PC-3 (cell line): ENCODE measurements around the gene LGALS7. TPM values are rescaled to one million over a fixed set of nuclear protein-coding genes. Genes with fewer than 3 reads are reported as not detected.
"Not testable (repeated sequence)": the region's sequence is repeated elsewhere in the genome, so short reads cannot be mapped to it uniquely, and the experiment has no call there.

Experiments used
- ATAC-seq: fragments of 200-7000 bp; cut with Tn5 transposase; 2 replicates; pipeline ENCODE4 v1.9.1; 2020; ENCODE audit warnings: mild to moderate bottlenecking, moderate library complexity
- Bru-seq: library from RNA; stranded (reverse); fragments of 400-500 nt; gene quantifications from one replicate; lab custom pipeline; 2021; lab: Mats Ljungman, UMichigan
- BruChase-seq, 2 experiments: library from RNA; stranded (reverse); fragments of 400-500 nt; gene quantifications; one replicate each; lab custom pipeline; 2021; lab: Mats Ljungman, UMichigan
- BruUV-seq: library from RNA; stranded (reverse); fragments of 400-500 nt; replicated peaks from 2 replicates; lab custom pipeline; 2021; lab: Mats Ljungman, UMichigan
- CTCF ChIA-PET: fragments of 300-600 bp; sonication (Branson Sonifier 250); formaldehyde crosslinking; loops from one replicate; lab custom pipeline; 2022; ENCODE audit warnings: antibody characterized with exemption; lab: Charles Lee
- POLR2A ChIA-PET: fragments of 300-600 bp; sonication (Branson Sonifier 250); formaldehyde crosslinking; loops from one replicate; lab custom pipeline; 2022; ENCODE audit warnings: antibody characterized with exemption; ENCODE audit not compliant: unreplicated experiment; lab: Charles Lee
- DNase-seq: peaks from one replicate; pipeline ENCODE4 v3.0.0-alpha.2; 2015
- H2AFZ ChIP-seq: fragments of 300-600 bp; sonication (generic); 2 replicates; pipeline ENCODE4 v1.6.0; 2016; ENCODE audit warnings: antibody characterized with exemption, low read length
- H3F3A ChIP-seq: fragments of 300-600 bp; sonication (generic); one replicate; pipeline ENCODE4 v1.6.0; 2017; ENCODE audit warnings: antibody characterized with exemption, low read length, control low read depth, mild to moderate bottlenecking; ENCODE audit not compliant: unreplicated experiment
- H3K27ac ChIP-seq: fragments of 300-600 bp; sonication (generic); 2 replicates; pipeline ENCODE4 v1.5.1; 2016; ENCODE audit warnings: mild to moderate bottlenecking, low read length
- H3K27me3 ChIP-seq: fragments of 300-600 bp; sonication (generic); 2 replicates; pipeline ENCODE4 v1.6.1; 2016; ENCODE audit warnings: low read length, mixed read lengths
- H3K36me3 ChIP-seq: fragments of 300-600 bp; sonication (generic); 2 replicates; pipeline ENCODE4 v1.6.1; 2016; ENCODE audit warnings: low read depth, mixed run types, low read length, mixed read lengths
- H3K4me1 ChIP-seq: fragments of 300-600 bp; sonication (generic); 2 replicates; pipeline ENCODE4 v1.5.1; 2016; ENCODE audit warnings: low read length; ENCODE audit not compliant: insufficient read depth
- H3K4me2 ChIP-seq: fragments of 300-600 bp; sonication (generic); 2 replicates; pipeline ENCODE4 v1.6.0; 2016; ENCODE audit warnings: low read length
- H3K4me3 ChIP-seq: fragments of 300-600 bp; sonication (generic); 2 replicates; pipeline ENCODE4 v1.5.1; 2016; ENCODE audit warnings: mild to moderate bottlenecking, low read length, mixed read lengths
- H3K79me2 ChIP-seq: fragments of 300-600 bp; sonication (generic); 2 replicates; pipeline ENCODE4 v1.6.1; 2017; ENCODE audit warnings: low read length, mixed read lengths
- H3K9ac ChIP-seq: fragments of 300-600 bp; sonication (generic); 2 replicates; pipeline ENCODE4 v1.6.0; 2016; ENCODE audit warnings: mild to moderate bottlenecking, low read length
- H3K9me2 ChIP-seq: fragments of 300-600 bp; sonication (generic); replicated peaks from 2 replicates; pipeline ENCODE4 v1.6.1; 2016; ENCODE audit warnings: mixed run types, low read length, mixed read lengths
- H3K9me3 ChIP-seq: fragments of 300-600 bp; sonication (generic); 2 replicates; pipeline ENCODE4 v1.6.1; 2016; ENCODE audit warnings: low read length, mixed read lengths
- H4K20me1 ChIP-seq: fragments of 300-600 bp; sonication (generic); 2 replicates; pipeline ENCODE4 v1.6.1; 2016; ENCODE audit warnings: low read length, mixed read lengths
- CTCF ChIP-seq: fragments of 300-600 bp; sonication (generic); conservative IDR thresholded peaks from 2 replicates; pipeline ENCODE4 v1.5.1; 2017; ENCODE audit warnings: antibody characterized with exemption, low read depth, mild to moderate bottlenecking, low read length
- EZH2 ChIP-seq: fragments of 300-600 bp; sonication (generic); IDR thresholded peaks from one replicate; pipeline ENCODE4 v1.6.1; 2017; ENCODE audit warnings: antibody characterized with exemption, mild to moderate bottlenecking, low read length; ENCODE audit not compliant: unreplicated experiment
- EZH2phosphoT487 ChIP-seq: fragments of 300-600 bp; sonication (generic); IDR thresholded peaks from 2 replicates; pipeline ENCODE4 v1.6.1; 2018; ENCODE audit warnings: mild to moderate bottlenecking, antibody characterized with exemption, low read length, borderline replicate concordance
- intact Hi-C: fragments of 100-400 bp; cut with micrococcal nuclease; formaldehyde crosslinking; loops from 2 replicates; pipeline ENCODE4 v1.9.0; 2023
- long read RNA-seq: library from polyadenylated mRNA; unstranded; transcript quantifications from one replicate; pipeline ENCODE4 v2.0.0, GENCODE V29; 2021; ENCODE audit not compliant: unreplicated experiment
- total RNA-seq: library from RNA; depleted of rRNA; stranded (reverse); fragments of >200 nt; gene quantifications from 2 replicates; pipeline ENCODE4 v1.2.3, GENCODE V29; 2014; rRNA removed

Gene LGALS7
- total RNA-seq (not detected in 2 replicates), Bru-seq, nascent RNA (not detected), BruChase-seq, experiment 1, labeled RNA remaining after a 6-hour chase (not detected), BruChase-seq, experiment 2, labeled RNA remaining after a 2-hour chase (not detected)
- long read RNA-seq: 0 reads

- Histone ChIP-seq H3K27me3 (no peaks in the 10 kb centered on the region), H3K9ac (no peak within 1 kb of the TSS), H3K9me2 (no peaks in the 10 kb centered on the region), H3K4me3 (no peak within 1 kb of the TSS), H3K4me2 (no peak within 1 kb of the TSS), H2AFZ (no peak within 1 kb of the TSS), H4K20me1 (no peaks in the 10 kb centered on the region), H3K36me3 (no peaks in the 10 kb centered on the region), H3F3A (no peaks in the 10 kb centered on the region), H3K9me3 (no peaks in the 10 kb centered on the region), H3K4me1 (no peaks in the 10 kb centered on the region), H3K27ac (no peak within 1 kb of the TSS), H3K79me2 (no peaks in the 10 kb centered on the region)
- no peak for TF ChIP-seq EZH2
- TF ChIP-seq CTCF: no peak
- no peak for TF ChIP-seq EZH2phosphoT487
- BruUV-seq: no TSS peak
- ChIA-PET POLR2A (no interaction called here), CTCF (no interaction called here)
- intact Hi-C loops: no loop called here
- ATAC-seq: no peak
- no peak for DNase-seq
Observed at GRCh38 chr19:38773469-38774177, at the start of gene LGALS7. LGALS7 (minus strand) TSS chr19:38773517; CDS start chr19:38773492, 25 bp downstream.

- CTCF ChIA-PET, H3K36me3 ChIP-seq, H3F3A ChIP-seq, H3K27me3 ChIP-seq, H3K9me3 ChIP-seq, intact Hi-C loops, H3K4me1 ChIP-seq, H3K27ac ChIP-seq, H3K9me2 ChIP-seq, H3K4me2 ChIP-seq, DNase-seq, BruUV-seq, H3K79me2 ChIP-seq, POLR2A ChIA-PET, H2AFZ ChIP-seq, ATAC-seq, H3K4me3 ChIP-seq, H4K20me1 ChIP-seq, H3K9ac ChIP-seq: not testable (repeated sequence)
Observed at GRCh38 chr19:38821230-38821825, 48.0 kb upstream of the LGALS7 start.

- POLR2A ChIA-PET: no interaction called here
- no peak overlapping the region for H3K4me3 ChIP-seq
- no peaks in the 10 kb centered on the region for H3K9me3 ChIP-seq
- TF ChIP-seq EZH2: no peak
- no peak for TF ChIP-seq EZH2phosphoT487
- no peak for TF ChIP-seq CTCF
- BruUV-seq: no TSS peak
- H3F3A ChIP-seq: no peaks in the 10 kb centered on the region
- no peak overlapping the region for H3K27ac ChIP-seq
- CTCF ChIA-PET: no interaction called here
- intact Hi-C loops: no loop called here
- DNase-seq (no peak), ATAC-seq (no peak)
- H3K9ac ChIP-seq: no peak overlapping the region
- H2AFZ ChIP-seq: no peak overlapping the region
- H3K9me2 ChIP-seq: no peaks in the 10 kb centered on the region
- no peaks in the 10 kb centered on the region for H4K20me1 ChIP-seq
- no peaks in the 10 kb centered on the region for H3K36me3 ChIP-seq
- H3K79me2 ChIP-seq: no peaks in the 10 kb centered on the region
- no peaks in the 10 kb centered on the region for H3K27me3 ChIP-seq
- no peaks in the 10 kb centered on the region; the same call in 1 of the 2 replicates for H3K4me1 ChIP-seq
- H3K4me2 ChIP-seq: no peak overlapping the region
Observed at GRCh38 chr19:38819231-38819920, 46.1 kb upstream of the LGALS7 start.
